HCT116 (cell line): ENCODE measurements around the gene PCDHB2. TPM values are rescaled to one million over a fixed set of nuclear protein-coding genes. Genes with fewer than 3 reads are reported as not detected.

ENCODE experiments used
- ATAC-seq: fragments of 200-7000 bp; cut with Tn5 transposase; 2 replicates; pipeline ENCODE4 v1.9.1; 2020; ENCODE audit warnings: mild to moderate bottlenecking, moderate library complexity
- BruUV-seq: library from RNA; stranded (reverse); fragments of 400-500 nt; replicated peaks from 2 replicates; lab custom pipeline; 2021; lab: Mats Ljungman, UMichigan
- CTCF ChIA-PET: fragments of 300-600 bp; sonication (Branson Sonifier 250); formaldehyde crosslinking; loops from one replicate; lab custom pipeline; 2021; ENCODE audit warnings: antibody characterized with exemption; lab: Charles Lee
- POLR2A ChIA-PET: fragments of 300-600, 350-600 bp; sonication (Branson Sonifier 250); formaldehyde crosslinking; loops from one replicate; lab custom pipeline; 2021; ENCODE audit warnings: antibody characterized with exemption; lab: Charles Lee
- RAD21 ChIA-PET, 2 experiments: fragments of 300-600 bp; sonication (Branson Sonifier 250); formaldehyde crosslinking; loops; one replicate each; lab custom pipeline; 2023; ENCODE audit warnings: low total read pairs in 2 of 2; ENCODE audit not compliant: uncharacterized antibody in 2 of 2, unreplicated experiment in 2 of 2, low non-redundant PET in 1 of 2; lab: Charles Lee
- DNase-seq: peaks from one replicate; pipeline ENCODE4 v3.0.0-alpha.2; 2010; ENCODE audit warnings: low read depth, low spot score
- H2AFZ ChIP-seq: fragments of 200-600 bp; shearing (Covaris generic), sonication (generic); 2 replicates; pipeline ENCODE4 v1.6.1; 2017; ENCODE audit warnings: low read depth, mixed run types, mixed read lengths, antibody characterized with exemption, low read length; ENCODE audit not compliant: poor library complexity, severe bottlenecking
- H3K27ac ChIP-seq: 2 replicates; pipeline ENCODE4 v1.5.1; 2012; ENCODE audit warnings: low read depth, low read length
- H3K27me3 ChIP-seq: fragments of 200-600 bp; sonication (generic); 2 replicates; pipeline ENCODE4 v1.6.1; 2016; ENCODE audit warnings: mixed run types, low read length, mixed read lengths; ENCODE audit not compliant: insufficient read depth
- H3K36me3 ChIP-seq, 2 experiments: fragments of 200-500 bp in 1 of 2; fragments of 200-600 bp in 1 of 2; sonication (Bioruptor generic) in 1 of 2; sonication (generic) in 1 of 2; 2 replicates each; pipeline versions ENCODE4 v1.5.1 to v1.6.1; 2014 to 2016; ENCODE audit warnings: low read length in 2 of 2, inconsistent platforms in 1 of 2, mixed read lengths in 1 of 2, mixed run types in 1 of 2; ENCODE audit not compliant: insufficient read depth in 2 of 2, control insufficient read depth in 1 of 2
- H3K4me1 ChIP-seq, 2 experiments: fragments of 200-600 bp in 1 of 2; sonication (generic) in 1 of 2; 2 replicates each; pipeline versions ENCODE4 v1.5.1 to v1.6.1; 2012 to 2017; ENCODE audit warnings: low read length in 2 of 2, inconsistent platforms in 1 of 2, mild to moderate bottlenecking in 1 of 2, mixed read lengths in 1 of 2, mixed run types in 1 of 2, moderate library complexity in 1 of 2; ENCODE audit not compliant: insufficient read depth in 2 of 2, control insufficient read depth in 1 of 2
- H3K4me2 ChIP-seq: fragments of 200-600 bp; sonication (generic); 2 replicates; pipeline ENCODE4 v1.6.1; 2017; ENCODE audit warnings: mixed run types, low read length, mixed read lengths
- H3K4me3 ChIP-seq, 2 experiments: fragments of 200-600 bp in 1 of 2; sonication (generic) in 1 of 2; replicated peaks in 1 of 2; 2 replicates each; pipeline ENCODE4 v1.5.1; 2011 to 2016; ENCODE audit warnings: low read length in 2 of 2, control low read depth in 1 of 2, low read depth in 1 of 2, mild to moderate bottlenecking in 1 of 2, mixed read lengths in 1 of 2, mixed run types in 1 of 2
- H3K79me2 ChIP-seq: fragments of 200-600 bp; sonication (generic); 2 replicates; pipeline ENCODE4 v1.6.1; 2017; ENCODE audit warnings: mild to moderate bottlenecking, mixed run types, low read length, moderate library complexity, mixed read lengths; ENCODE audit not compliant: insufficient read depth
- H3K9ac ChIP-seq: fragments of 200-600 bp; sonication (generic); 2 replicates; pipeline ENCODE4 v1.6.1; 2016; ENCODE audit warnings: low read length, mixed read lengths
- H3K9me2 ChIP-seq: fragments of 200-600 bp; sonication (generic), shearing (Covaris generic); 2 replicates; pipeline ENCODE4 v1.6.1; 2017; ENCODE audit warnings: mixed run types, mild to moderate bottlenecking, moderate library complexity; ENCODE audit not compliant: insufficient read depth
- H3K9me3 ChIP-seq, 2 experiments: fragments of 200-500 bp in 1 of 2; fragments of 200-600 bp in 1 of 2; sonication (Bioruptor generic) in 1 of 2; sonication (generic) in 1 of 2; 2 replicates each; pipeline ENCODE4 v1.6.1; 2014 to 2017; ENCODE audit warnings: low read length in 2 of 2, mixed read lengths in 2 of 2, inconsistent platforms in 1 of 2, low read depth in 1 of 2, mild to moderate bottlenecking in 1 of 2, mixed run types in 1 of 2, moderate library complexity in 1 of 2; ENCODE audit not compliant: control insufficient read depth in 1 of 2, insufficient read depth in 1 of 2
- H4K20me1 ChIP-seq: fragments of 200-600 bp; sonication (generic), shearing (Covaris generic); 2 replicates; pipeline ENCODE4 v1.6.1; 2017; ENCODE audit warnings: mixed run types, mild to moderate bottlenecking, moderate library complexity; ENCODE audit not compliant: insufficient read depth
- CBX3 ChIP-seq: IDR thresholded peaks from 2 replicates; pipeline ENCODE4 v1.6.1; 2012; ENCODE audit warnings: low read depth
- CEBPB ChIP-seq: IDR thresholded peaks from 2 replicates; pipeline ENCODE4 v1.6.1; 2012; ENCODE audit warnings: low read depth
- EGR1 ChIP-seq: IDR thresholded peaks from 2 replicates; pipeline ENCODE4 v1.6.1; 2012; ENCODE audit warnings: low read depth
- ELF1 ChIP-seq: IDR thresholded peaks from 2 replicates; pipeline ENCODE4 v1.6.1; 2012; ENCODE audit warnings: low read depth, borderline replicate concordance
- FOSL1 ChIP-seq: IDR thresholded peaks from 2 replicates; pipeline ENCODE4 v1.6.1; 2012; ENCODE audit warnings: low read depth
- JUND ChIP-seq: IDR thresholded peaks from 2 replicates; pipeline ENCODE4 v1.6.1; 2012
- POLR2A ChIP-seq: IDR thresholded peaks from 2 replicates; pipeline ENCODE4 v1.7.0; 2011; ENCODE audit warnings: borderline replicate concordance; ENCODE audit not compliant: insufficient read depth, insufficient read length; ENCODE audit errors: extremely low read depth
- SIN3A ChIP-seq: IDR thresholded peaks from 2 replicates; pipeline ENCODE4 v1.6.1; 2012; ENCODE audit warnings: low read depth
- YY1 ChIP-seq: IDR thresholded peaks from 2 replicates; pipeline ENCODE4 v1.6.1; 2011; ENCODE audit warnings: low read length, low read depth, moderate library complexity, mild to moderate bottlenecking; ENCODE audit not compliant: insufficient replicate concordance; ENCODE audit errors: extremely low read depth
- ZFX ChIP-seq: fragments of 450-650 bp; IDR thresholded peaks from 2 replicates; pipeline ENCODE4 v1.6.1; 2017
- ZNF274 ChIP-seq: fragments of 200-500 bp; sonication (Bioruptor generic); IDR thresholded peaks from 2 replicates; pipeline ENCODE4 v1.6.1; 2014; ENCODE audit warnings: mild to moderate bottlenecking, low read depth, low read length, inconsistent platforms
- intact Hi-C: fragments of 100-400 bp; cut with micrococcal nuclease; formaldehyde crosslinking; loops from 2 replicates; pipeline ENCODE4 v1.10.0; 2022
- total RNA-seq: library from RNA; stranded (reverse); gene quantifications from one replicate; pipeline ENCODE4 v1.2.1, GENCODE V29; 2021; ENCODE audit not compliant: unreplicated experiment
- TF ChIP-seq, protein P1 (sequence below): IDR thresholded peaks from 2 replicates; pipeline ENCODE4 v1.6.1; 2011; ENCODE audit warnings: mild to moderate bottlenecking, low read length, moderate library complexity; ENCODE audit not compliant: insufficient replicate concordance; ENCODE audit errors: extremely low read depth
- TF ChIP-seq, protein P2 (sequence below): IDR thresholded peaks from 2 replicates; pipeline ENCODE4 v1.6.1; 2012; ENCODE audit warnings: low read depth

Gene PCDHB2
- total RNA-seq, 1 experiment from 2014 or later = not detected

DNA sequence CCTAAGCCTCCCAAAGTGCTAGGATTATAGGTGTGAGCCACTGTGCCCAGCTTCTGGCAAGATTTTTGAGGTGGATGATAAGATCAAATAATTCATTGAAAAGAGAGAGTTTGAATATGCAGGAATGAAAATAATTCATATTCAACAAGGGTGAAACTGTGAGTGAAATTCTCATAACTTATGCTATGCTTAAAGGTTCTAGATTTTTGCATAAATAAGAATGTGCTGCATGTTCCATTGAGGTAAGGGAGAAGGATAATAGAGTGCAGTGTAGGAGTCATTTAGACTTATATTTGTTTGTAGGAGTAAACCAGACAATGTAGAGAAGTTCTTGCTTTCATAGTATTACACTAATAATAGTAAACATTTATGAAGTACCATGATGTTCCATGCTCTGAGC lies 12.2 kb upstream of the PCDHB2 start:
- Histone ChIP-seq H3K4me3 (no peak overlapping the region), H2AFZ (no peak overlapping the region), H3K27ac (no peak overlapping the region), H3K9me3 (no peaks in the 10 kb centered on the region; a peak in 1 of 4 replicates), H4K20me1 (no peaks in the 10 kb centered on the region), H3K9ac (no peak overlapping the region), H3K4me2 (no peak overlapping the region), H3K79me2 (no peaks in the 10 kb centered on the region), H3K36me3 (no peaks in the 10 kb centered on the region), H3K4me1 (no peaks in the 10 kb centered on the region), H3K9me2 (no peaks in the 10 kb centered on the region), H3K27me3 (no peaks in the 10 kb centered on the region)
- intact Hi-C loops = loop anchor here (10.0 kb wide), 1 partner anchor 483 kb away; no protein-coding TSS in a partner anchor
- CTCF ChIA-PET = no interaction called here
- no TSS peak for BruUV-seq
- no peak for ATAC-seq
- DNase-seq = no peak
- TF ChIP-seq ELF1 = no peak
- no peak for TF ChIP-seq POLR2A
- no peak for TF ChIP-seq CEBPB
- TF ChIP-seq YY1 = no peak
- TF ChIP-seq FOSL1 = no peak
- no peak for TF ChIP-seq CBX3
- no peak for TF ChIP-seq JUND
- TF ChIP-seq, protein P1, sequence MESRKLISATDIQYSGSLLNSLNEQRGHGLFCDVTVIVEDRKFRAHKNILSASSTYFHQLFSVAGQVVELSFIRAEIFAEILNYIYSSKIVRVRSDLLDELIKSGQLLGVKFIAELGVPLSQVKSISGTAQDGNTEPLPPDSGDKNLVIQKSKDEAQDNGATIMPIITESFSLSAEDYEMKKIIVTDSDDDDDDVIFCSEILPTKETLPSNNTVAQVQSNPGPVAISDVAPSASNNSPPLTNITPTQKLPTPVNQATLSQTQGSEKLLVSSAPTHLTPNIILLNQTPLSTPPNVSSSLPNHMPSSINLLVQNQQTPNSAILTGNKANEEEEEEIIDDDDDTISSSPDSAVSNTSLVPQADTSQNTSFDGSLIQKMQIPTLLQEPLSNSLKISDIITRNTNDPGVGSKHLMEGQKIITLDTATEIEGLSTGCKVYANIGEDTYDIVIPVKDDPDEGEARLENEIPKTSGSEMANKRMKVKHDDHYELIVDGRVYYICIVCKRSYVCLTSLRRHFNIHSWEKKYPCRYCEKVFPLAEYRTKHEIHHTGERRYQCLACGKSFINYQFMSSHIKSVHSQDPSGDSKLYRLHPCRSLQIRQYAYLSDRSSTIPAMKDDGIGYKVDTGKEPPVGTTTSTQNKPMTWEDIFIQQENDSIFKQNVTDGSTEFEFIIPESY = no peak
- TF ChIP-seq, protein P2, sequence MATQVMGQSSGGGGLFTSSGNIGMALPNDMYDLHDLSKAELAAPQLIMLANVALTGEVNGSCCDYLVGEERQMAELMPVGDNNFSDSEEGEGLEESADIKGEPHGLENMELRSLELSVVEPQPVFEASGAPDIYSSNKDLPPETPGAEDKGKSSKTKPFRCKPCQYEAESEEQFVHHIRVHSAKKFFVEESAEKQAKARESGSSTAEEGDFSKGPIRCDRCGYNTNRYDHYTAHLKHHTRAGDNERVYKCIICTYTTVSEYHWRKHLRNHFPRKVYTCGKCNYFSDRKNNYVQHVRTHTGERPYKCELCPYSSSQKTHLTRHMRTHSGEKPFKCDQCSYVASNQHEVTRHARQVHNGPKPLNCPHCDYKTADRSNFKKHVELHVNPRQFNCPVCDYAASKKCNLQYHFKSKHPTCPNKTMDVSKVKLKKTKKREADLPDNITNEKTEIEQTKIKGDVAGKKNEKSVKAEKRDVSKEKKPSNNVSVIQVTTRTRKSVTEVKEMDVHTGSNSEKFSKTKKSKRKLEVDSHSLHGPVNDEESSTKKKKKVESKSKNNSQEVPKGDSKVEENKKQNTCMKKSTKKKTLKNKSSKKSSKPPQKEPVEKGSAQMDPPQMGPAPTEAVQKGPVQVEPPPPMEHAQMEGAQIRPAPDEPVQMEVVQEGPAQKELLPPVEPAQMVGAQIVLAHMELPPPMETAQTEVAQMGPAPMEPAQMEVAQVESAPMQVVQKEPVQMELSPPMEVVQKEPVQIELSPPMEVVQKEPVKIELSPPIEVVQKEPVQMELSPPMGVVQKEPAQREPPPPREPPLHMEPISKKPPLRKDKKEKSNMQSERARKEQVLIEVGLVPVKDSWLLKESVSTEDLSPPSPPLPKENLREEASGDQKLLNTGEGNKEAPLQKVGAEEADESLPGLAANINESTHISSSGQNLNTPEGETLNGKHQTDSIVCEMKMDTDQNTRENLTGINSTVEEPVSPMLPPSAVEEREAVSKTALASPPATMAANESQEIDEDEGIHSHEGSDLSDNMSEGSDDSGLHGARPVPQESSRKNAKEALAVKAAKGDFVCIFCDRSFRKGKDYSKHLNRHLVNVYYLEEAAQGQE = no peak
- no peak for TF ChIP-seq ZFX
- no peak for TF ChIP-seq EGR1
- no peak for TF ChIP-seq SIN3A
- no peak for TF ChIP-seq ZNF274
- RAD21 ChIA-PET = no interaction called here
- POLR2A ChIA-PET = no interaction called here
